Regular cardiac myocyte (primary cell): Measurements from ENCODE around the gene CATSPER3. TPM values are rescaled to one million over a fixed set of nuclear protein-coding genes. Genes with fewer than 3 reads are reported as not detected.

ENCODE experiments used
- total RNA-seq: library from RNA; depleted of rRNA; stranded (reverse); fragments of >200 nt; gene quantifications from 2 replicates; pipeline ENCODE4 v1.2.3, GENCODE V29; 2014

CATSPER3 gene
- total RNA-seq = 0.38 TPM in 1 of 2 replicates, not detected in the other

DNA sequence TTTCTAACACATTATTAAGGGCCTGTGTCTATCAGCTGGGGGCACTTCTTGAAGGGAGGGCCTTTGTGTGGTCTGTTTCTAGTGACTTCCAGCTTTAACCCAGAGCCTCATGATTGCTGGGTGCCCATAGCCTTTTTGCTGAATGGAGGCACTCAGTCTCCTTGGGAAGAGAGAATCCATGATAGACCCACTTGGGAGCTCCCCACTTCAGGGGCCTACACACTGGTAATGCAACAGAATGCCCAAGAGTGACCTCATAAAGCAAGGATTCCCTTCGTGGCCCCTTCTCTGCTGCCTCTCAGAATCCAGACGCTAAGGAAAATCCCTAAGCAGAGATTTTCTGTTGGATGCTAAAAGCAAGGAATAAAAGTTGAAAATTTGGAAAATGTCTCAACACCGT is at the start of gene CATSPER3:
Gene CATSPER3, plus strand, starts transcription at position 301 of the 400 bp plus-strand sequence. Its CDS starts 85 bp downstream, at position 386.

GRCh38 chr5:135033901-135034235 is 66.2 kb downstream of the CATSPER3 start, which contains the start of gene PITX1:
Gene PITX1 (minus strand): TSS chr5:135034228. CDS start chr5:135033881, 347 bp downstream.

Other genes starting within 250 kb of the CATSPER3 start
- gene CAMLG, start 229.4 kb upstream of the CATSPER3 start, total RNA-seq = 30.9 and 47.9 TPM in 2 replicates
- 18.9 and 25.3 TPM in 2 replicates for gene DDX46, start 209.1 kb upstream of the CATSPER3 start, total RNA-seq
- 36.6 TPM in 2 replicates for gene C5orf24, start 121.9 kb upstream of the CATSPER3 start, total RNA-seq
- 166 and 235 TPM in 2 replicates for gene TXNDC15, start 93.5 kb upstream of the CATSPER3 start, total RNA-seq
- 2.5 and 5.9 TPM in 2 replicates for gene PCBD2, start 62.8 kb upstream of the CATSPER3 start, total RNA-seq
- 0.38 TPM in 1 of 2 replicates, not detected in the other for gene PITX1, start 66.3 kb downstream of the CATSPER3 start, total RNA-seq